HEK293 (cell line): ENCODE data around the gene METTL23.

Source experiments
- EGR2 ChIP-seq: fragments of 450-650 bp; formaldehyde crosslinking; IDR thresholded peaks from 2 replicates; pipeline ENCODE4 v1.5.1; 2016; ENCODE audit warnings: low read depth, missing biosample characterization, missing genetic modification characterization
- IKZF3 ChIP-seq: fragments of 450-650 bp; IDR thresholded peaks from 2 replicates; pipeline ENCODE4 v1.5.0; 2018; ENCODE audit warnings: missing biosample characterization, mild to moderate bottlenecking, missing genetic modification characterization, moderate library complexity
- KLF10 ChIP-seq: fragments of 450-650 bp; IDR thresholded peaks from 2 replicates; pipeline ENCODE4 v1.5.1; 2018; ENCODE audit warnings: missing biosample characterization, mild to moderate bottlenecking, missing genetic modification characterization
- KLF9 ChIP-seq: fragments of 450-650 bp; formaldehyde crosslinking; IDR thresholded peaks from 2 replicates; pipeline ENCODE4 v1.5.1; 2016; ENCODE audit warnings: missing biosample characterization, missing genetic modification characterization, low read depth
- MZF1 ChIP-seq: fragments of 450-650 bp; formaldehyde crosslinking; IDR thresholded peaks from 2 replicates; pipeline ENCODE4 v1.5.1; 2017; ENCODE audit warnings: missing biosample characterization, missing genetic modification characterization, borderline replicate concordance
- RBAK ChIP-seq: fragments of 450-650 bp; formaldehyde crosslinking; IDR thresholded peaks from 2 replicates; pipeline ENCODE4 v1.5.1; 2016; ENCODE audit warnings: missing biosample characterization, missing genetic modification characterization
- SALL2 ChIP-seq: fragments of 450-650 bp; formaldehyde crosslinking; IDR thresholded peaks from 2 replicates; pipeline ENCODE4 v1.5.0; 2017; ENCODE audit warnings: missing biosample characterization, mild to moderate bottlenecking, missing genetic modification characterization, borderline replicate concordance
- TRIM28 ChIP-seq: IDR thresholded peaks from 2 replicates; pipeline ENCODE4 v1.6.1; 2011; ENCODE audit warnings: low read length, control low read depth, borderline replicate concordance
- YY1 ChIP-seq: fragments of 450-650 bp; formaldehyde crosslinking; IDR thresholded peaks from 2 replicates; pipeline ENCODE4 v1.5.1; 2018; ENCODE audit warnings: missing biosample characterization, missing genetic modification characterization
- ZBTB20 ChIP-seq: fragments of 450-650 bp; formaldehyde crosslinking; IDR thresholded peaks from 2 replicates; pipeline ENCODE4 v1.5.1; 2016; ENCODE audit warnings: missing biosample characterization, missing genetic modification characterization
- ZFP69B ChIP-seq: fragments of 450-650 bp; formaldehyde crosslinking; IDR thresholded peaks from 2 replicates; pipeline ENCODE4 v1.5.1; 2016; ENCODE audit warnings: missing biosample characterization, missing genetic modification characterization
- ZNF157 ChIP-seq: fragments of 450-650 bp; formaldehyde crosslinking; IDR thresholded peaks from 2 replicates; pipeline ENCODE4 v1.5.1; 2016; ENCODE audit warnings: missing biosample characterization, missing genetic modification characterization
- ZNF16 ChIP-seq: fragments of 450-650 bp; formaldehyde crosslinking; IDR thresholded peaks from 2 replicates; pipeline ENCODE4 v1.5.1; 2016; ENCODE audit warnings: low read depth, missing biosample characterization, missing genetic modification characterization
- ZNF169 ChIP-seq: fragments of 450-650 bp; formaldehyde crosslinking; IDR thresholded peaks from 2 replicates; pipeline ENCODE4 v1.5.1; 2016; ENCODE audit warnings: missing biosample characterization, missing genetic modification characterization
- ZNF2 ChIP-seq: fragments of 450-650 bp; formaldehyde crosslinking; IDR thresholded peaks from 2 replicates; pipeline ENCODE4 v1.5.1; 2016; ENCODE audit warnings: missing biosample characterization, missing genetic modification characterization
- ZNF335 ChIP-seq: fragments of 450-650 bp; formaldehyde crosslinking; conservative IDR thresholded peaks from 2 replicates; pipeline ENCODE4 v1.5.1; 2016; ENCODE audit warnings: missing biosample characterization, missing genetic modification characterization
- ZNF404 ChIP-seq: fragments of 450-650 bp; formaldehyde crosslinking; IDR thresholded peaks from 2 replicates; pipeline ENCODE4 v1.5.1; 2017; ENCODE audit warnings: missing biosample characterization, missing genetic modification characterization
- ZNF423 ChIP-seq: fragments of 450-650 bp; formaldehyde crosslinking; IDR thresholded peaks from 2 replicates; pipeline ENCODE4 v1.5.1; 2016; ENCODE audit warnings: missing biosample characterization, missing genetic modification characterization
- ZNF501 ChIP-seq: fragments of 450-650 bp; formaldehyde crosslinking; IDR thresholded peaks from 2 replicates; pipeline ENCODE4 v1.5.1; 2016; ENCODE audit warnings: missing biosample characterization, missing genetic modification characterization
- ZNF548 ChIP-seq: fragments of 450-650 bp; formaldehyde crosslinking; IDR thresholded peaks from 2 replicates; pipeline ENCODE4 v1.5.1; 2016; ENCODE audit warnings: missing biosample characterization, missing genetic modification characterization
- ZNF558 ChIP-seq: fragments of 450-650 bp; formaldehyde crosslinking; IDR thresholded peaks from 2 replicates; pipeline ENCODE4 v1.5.1; 2016; ENCODE audit warnings: missing biosample characterization, missing genetic modification characterization
- ZNF596 ChIP-seq: fragments of 450-650 bp; IDR thresholded peaks from 2 replicates; pipeline ENCODE4 v1.5.0; 2018; ENCODE audit warnings: missing biosample characterization, mild to moderate bottlenecking, missing genetic modification characterization, moderate library complexity
- ZNF610 ChIP-seq: fragments of 450-650 bp; formaldehyde crosslinking; IDR thresholded peaks from 2 replicates; pipeline ENCODE4 v1.5.1; 2016; ENCODE audit warnings: missing biosample characterization, missing genetic modification characterization, borderline replicate concordance
- ZNF843 ChIP-seq: fragments of 450-650 bp; formaldehyde crosslinking; IDR thresholded peaks from 2 replicates; pipeline ENCODE4 v1.5.1; 2016; ENCODE audit warnings: missing biosample characterization, missing genetic modification characterization
- TF ChIP-seq, protein P1 (sequence below): IDR thresholded peaks from 2 replicates; pipeline ENCODE4 v1.6.1; 2011; ENCODE audit warnings: mild to moderate bottlenecking, low read depth, low read length, borderline replicate concordance
- TF ChIP-seq, protein P2 (sequence below): fragments of 450-650 bp; formaldehyde crosslinking; IDR thresholded peaks from 2 replicates; pipeline ENCODE4 v1.5.1; 2016; ENCODE audit warnings: missing biosample characterization, missing genetic modification characterization
- TF ChIP-seq, protein P3 (sequence below): fragments of 450-650 bp; formaldehyde crosslinking; IDR thresholded peaks from 2 replicates; pipeline ENCODE4 v1.5.1; 2017; ENCODE audit warnings: missing biosample characterization, missing genetic modification characterization
- TF ChIP-seq, protein P4 (sequence below): fragments of 450-650 bp; formaldehyde crosslinking; conservative IDR thresholded peaks from 2 replicates; pipeline ENCODE4 v1.5.1; 2016; ENCODE audit warnings: low read depth, missing biosample characterization, missing genetic modification characterization
- TF ChIP-seq, protein P5 (sequence below): fragments of 450-650 bp; formaldehyde crosslinking; IDR thresholded peaks from 2 replicates; pipeline ENCODE4 v1.5.1; 2017; ENCODE audit warnings: missing biosample characterization, missing genetic modification characterization
- TF ChIP-seq, protein P6 (sequence below): fragments of 450-650 bp; formaldehyde crosslinking; IDR thresholded peaks from 2 replicates; pipeline ENCODE4 v1.5.1; 2016; ENCODE audit warnings: missing biosample characterization, missing genetic modification characterization, borderline replicate concordance

Gene METTL23

DNA sequence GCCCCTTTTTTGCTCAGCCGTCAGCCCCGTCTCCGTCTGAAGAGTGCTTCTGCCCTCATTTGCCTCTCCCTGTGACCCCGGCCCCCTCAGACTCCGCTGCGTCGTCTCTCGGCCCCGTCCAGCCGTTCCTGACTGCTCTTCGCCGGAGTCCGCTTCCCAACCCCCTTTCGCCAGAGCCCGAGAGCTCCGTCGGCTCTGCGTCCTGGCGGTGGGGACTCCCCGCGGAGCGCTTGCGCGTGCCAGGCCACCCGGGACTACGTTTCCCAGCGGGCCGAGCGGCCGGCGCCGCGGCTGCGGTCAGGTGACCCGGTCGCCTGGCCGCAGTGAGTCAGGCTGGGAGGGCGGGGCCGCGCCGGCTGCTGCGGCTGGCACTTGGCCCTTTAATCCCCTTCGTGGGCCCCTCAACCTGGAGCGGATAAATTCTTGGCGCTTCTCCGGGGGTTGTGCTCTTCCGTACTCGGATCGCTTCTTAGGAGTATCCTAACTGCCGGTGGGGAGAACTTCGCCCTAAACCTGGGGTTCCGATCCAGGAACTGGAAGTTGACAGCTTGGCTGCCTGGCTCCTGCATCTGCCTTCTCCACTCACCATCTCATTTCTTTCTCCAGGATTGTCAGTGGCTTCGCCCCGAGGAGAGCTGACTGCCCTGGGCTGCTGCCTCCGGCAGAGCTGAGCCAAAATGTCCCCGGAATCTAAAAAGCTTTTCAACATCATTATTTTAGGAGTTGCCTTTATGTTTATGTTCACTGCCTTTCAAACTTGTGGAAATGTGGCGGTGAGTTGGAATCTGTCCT, 11.2 kb downstream of the METTL23 start, which contains the start of gene MFSD11 (continued):
- TF ChIP-seq TRIM28 (no peak), ZNF548 (tag by site-specific recombination) (no peak), ZFP69B (tag by site-specific recombination) (peak; percentile 95), ZNF843 (peak; percentile 80), ZNF404 (no peak), ZNF610 (peak; percentile 79), ZBTB20 (tag by site-specific recombination) (peak; percentile 82), SALL2 (tag by site-specific recombination) (no peak), RBAK (tag by site-specific recombination) (no peak), EGR2 (tag by site-specific recombination) (no peak), KLF10 (tag by site-specific recombination) (peak; percentile 87), ZNF157 (tag by site-specific recombination) (no peak), ZNF596 (tag by site-specific recombination) (0 out of 2 replicates have a peak, but pooled peaks have one; percentile 13), IKZF3 (tag by site-specific recombination) (peak; percentile 66; the same call in 1 of the 2 replicates), ZNF169 (tag by site-specific recombination) (no peak), ZNF335 (peak; percentile 85), ZNF558 (tag by site-specific recombination) (no peak; the same call in 1 of the 2 replicates), ZNF423 (tag by site-specific recombination) (no peak), ZNF16 (tag by site-specific recombination) (no peak), ZNF2 (peak; percentile 42; the same call in 1 of the 2 replicates), MZF1 (peak; percentile 52), ZNF501 (tag by site-specific recombination) (peak; percentile 74), KLF9 (peak; percentile 93), YY1 (tag by site-specific recombination) (peak; percentile 54)
- TF ChIP-seq, protein P1, sequence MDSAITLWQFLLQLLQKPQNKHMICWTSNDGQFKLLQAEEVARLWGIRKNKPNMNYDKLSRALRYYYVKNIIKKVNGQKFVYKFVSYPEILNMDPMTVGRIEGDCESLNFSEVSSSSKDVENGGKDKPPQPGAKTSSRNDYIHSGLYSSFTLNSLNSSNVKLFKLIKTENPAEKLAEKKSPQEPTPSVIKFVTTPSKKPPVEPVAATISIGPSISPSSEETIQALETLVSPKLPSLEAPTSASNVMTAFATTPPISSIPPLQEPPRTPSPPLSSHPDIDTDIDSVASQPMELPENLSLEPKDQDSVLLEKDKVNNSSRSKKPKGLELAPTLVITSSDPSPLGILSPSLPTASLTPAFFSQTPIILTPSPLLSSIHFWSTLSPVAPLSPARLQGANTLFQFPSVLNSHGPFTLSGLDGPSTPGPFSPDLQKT, result no peak
- TF ChIP-seq, protein P2, sequence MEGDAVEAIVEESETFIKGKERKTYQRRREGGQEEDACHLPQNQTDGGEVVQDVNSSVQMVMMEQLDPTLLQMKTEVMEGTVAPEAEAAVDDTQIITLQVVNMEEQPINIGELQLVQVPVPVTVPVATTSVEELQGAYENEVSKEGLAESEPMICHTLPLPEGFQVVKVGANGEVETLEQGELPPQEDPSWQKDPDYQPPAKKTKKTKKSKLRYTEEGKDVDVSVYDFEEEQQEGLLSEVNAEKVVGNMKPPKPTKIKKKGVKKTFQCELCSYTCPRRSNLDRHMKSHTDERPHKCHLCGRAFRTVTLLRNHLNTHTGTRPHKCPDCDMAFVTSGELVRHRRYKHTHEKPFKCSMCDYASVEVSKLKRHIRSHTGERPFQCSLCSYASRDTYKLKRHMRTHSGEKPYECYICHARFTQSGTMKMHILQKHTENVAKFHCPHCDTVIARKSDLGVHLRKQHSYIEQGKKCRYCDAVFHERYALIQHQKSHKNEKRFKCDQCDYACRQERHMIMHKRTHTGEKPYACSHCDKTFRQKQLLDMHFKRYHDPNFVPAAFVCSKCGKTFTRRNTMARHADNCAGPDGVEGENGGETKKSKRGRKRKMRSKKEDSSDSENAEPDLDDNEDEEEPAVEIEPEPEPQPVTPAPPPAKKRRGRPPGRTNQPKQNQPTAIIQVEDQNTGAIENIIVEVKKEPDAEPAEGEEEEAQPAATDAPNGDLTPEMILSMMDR (tag by site-specific recombination), result no peak
- TF ChIP-seq, protein P3, sequence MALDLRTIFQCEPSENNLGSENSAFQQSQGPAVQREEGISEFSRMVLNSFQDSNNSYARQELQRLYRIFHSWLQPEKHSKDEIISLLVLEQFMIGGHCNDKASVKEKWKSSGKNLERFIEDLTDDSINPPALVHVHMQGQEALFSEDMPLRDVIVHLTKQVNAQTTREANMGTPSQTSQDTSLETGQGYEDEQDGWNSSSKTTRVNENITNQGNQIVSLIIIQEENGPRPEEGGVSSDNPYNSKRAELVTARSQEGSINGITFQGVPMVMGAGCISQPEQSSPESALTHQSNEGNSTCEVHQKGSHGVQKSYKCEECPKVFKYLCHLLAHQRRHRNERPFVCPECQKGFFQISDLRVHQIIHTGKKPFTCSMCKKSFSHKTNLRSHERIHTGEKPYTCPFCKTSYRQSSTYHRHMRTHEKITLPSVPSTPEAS (tag by site-specific recombination), result 0 out of 2 replicates have a peak, but pooled peaks have one; percentile 10
- TF ChIP-seq, protein P4, sequence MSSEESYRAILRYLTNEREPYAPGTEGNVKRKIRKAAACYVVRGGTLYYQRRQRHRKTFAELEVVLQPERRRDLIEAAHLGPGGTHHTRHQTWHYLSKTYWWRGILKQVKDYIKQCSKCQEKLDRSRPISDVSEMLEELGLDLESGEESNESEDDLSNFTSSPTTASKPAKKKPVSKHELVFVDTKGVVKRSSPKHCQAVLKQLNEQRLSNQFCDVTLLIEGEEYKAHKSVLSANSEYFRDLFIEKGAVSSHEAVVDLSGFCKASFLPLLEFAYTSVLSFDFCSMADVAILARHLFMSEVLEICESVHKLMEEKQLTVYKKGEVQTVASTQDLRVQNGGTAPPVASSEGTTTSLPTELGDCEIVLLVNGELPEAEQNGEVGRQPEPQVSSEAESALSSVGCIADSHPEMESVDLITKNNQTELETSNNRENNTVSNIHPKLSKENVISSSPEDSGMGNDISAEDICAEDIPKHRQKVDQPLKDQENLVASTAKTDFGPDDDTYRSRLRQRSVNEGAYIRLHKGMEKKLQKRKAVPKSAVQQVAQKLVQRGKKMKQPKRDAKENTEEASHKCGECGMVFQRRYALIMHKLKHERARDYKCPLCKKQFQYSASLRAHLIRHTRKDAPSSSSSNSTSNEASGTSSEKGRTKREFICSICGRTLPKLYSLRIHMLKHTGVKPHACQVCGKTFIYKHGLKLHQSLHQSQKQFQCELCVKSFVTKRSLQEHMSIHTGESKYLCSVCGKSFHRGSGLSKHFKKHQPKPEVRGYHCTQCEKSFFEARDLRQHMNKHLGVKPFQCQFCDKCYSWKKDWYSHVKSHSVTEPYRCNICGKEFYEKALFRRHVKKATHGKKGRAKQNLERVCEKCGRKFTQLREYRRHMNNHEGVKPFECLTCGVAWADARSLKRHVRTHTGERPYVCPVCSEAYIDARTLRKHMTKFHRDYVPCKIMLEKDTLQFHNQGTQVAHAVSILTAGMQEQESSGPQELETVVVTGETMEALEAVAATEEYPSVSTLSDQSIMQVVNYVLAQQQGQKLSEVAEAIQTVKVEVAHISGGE, result no peak
- TF ChIP-seq, protein P5, sequence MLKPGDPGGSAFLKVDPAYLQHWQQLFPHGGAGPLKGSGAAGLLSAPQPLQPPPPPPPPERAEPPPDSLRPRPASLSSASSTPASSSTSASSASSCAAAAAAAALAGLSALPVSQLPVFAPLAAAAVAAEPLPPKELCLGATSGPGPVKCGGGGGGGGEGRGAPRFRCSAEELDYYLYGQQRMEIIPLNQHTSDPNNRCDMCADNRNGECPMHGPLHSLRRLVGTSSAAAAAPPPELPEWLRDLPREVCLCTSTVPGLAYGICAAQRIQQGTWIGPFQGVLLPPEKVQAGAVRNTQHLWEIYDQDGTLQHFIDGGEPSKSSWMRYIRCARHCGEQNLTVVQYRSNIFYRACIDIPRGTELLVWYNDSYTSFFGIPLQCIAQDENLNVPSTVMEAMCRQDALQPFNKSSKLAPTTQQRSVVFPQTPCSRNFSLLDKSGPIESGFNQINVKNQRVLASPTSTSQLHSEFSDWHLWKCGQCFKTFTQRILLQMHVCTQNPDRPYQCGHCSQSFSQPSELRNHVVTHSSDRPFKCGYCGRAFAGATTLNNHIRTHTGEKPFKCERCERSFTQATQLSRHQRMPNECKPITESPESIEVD (tag by site-specific recombination), result no peak
- TF ChIP-seq, protein P6, sequence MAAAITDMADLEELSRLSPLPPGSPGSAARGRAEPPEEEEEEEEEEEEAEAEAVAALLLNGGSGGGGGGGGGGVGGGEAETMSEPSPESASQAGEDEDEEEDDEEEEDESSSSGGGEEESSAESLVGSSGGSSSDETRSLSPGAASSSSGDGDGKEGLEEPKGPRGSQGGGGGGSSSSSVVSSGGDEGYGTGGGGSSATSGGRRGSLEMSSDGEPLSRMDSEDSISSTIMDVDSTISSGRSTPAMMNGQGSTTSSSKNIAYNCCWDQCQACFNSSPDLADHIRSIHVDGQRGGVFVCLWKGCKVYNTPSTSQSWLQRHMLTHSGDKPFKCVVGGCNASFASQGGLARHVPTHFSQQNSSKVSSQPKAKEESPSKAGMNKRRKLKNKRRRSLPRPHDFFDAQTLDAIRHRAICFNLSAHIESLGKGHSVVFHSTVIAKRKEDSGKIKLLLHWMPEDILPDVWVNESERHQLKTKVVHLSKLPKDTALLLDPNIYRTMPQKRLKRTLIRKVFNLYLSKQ (tag by site-specific recombination), result no peak
